Natural killer cell (primary cell): ENCODE results near the gene ZFHX3. TPM values are rescaled to one million over a fixed set of nuclear protein-coding genes. Genes with fewer than 3 reads are reported as not detected.

Experiments
- ATAC-seq, 3 donors: fragments of 150-1000 bp in 2 of 3; fragments of 200-7000 bp in 1 of 3; cut with Tn5 transposase; 1 replicate in 1 of 3; 2 replicates in 2 of 3; pipeline ENCODE4 v1.10.0; 2021; ENCODE audit warnings: mild to moderate bottlenecking in 2 of 3, moderate library complexity in 2 of 3
- DNase-seq, 2 donors: peaks; one replicate each; pipeline versions ENCODE4 v3.0.0 to v3.0.0-alpha.2; 2013 to 2021; ENCODE audit warnings: mixed read lengths in 1 of 2
- H3K27ac ChIP-seq: one replicate; pipeline ENCODE4 v1.5.1; 2013; ENCODE audit warnings: mild to moderate bottlenecking, low read length
- H3K27me3 ChIP-seq: one replicate; pipeline ENCODE4 v1.6.1; 2013; ENCODE audit warnings: low read length; ENCODE audit not compliant: control insufficient read depth, insufficient read depth
- H3K36me3 ChIP-seq: one replicate; pipeline ENCODE4 v1.6.1; 2013; ENCODE audit warnings: low read length; ENCODE audit not compliant: control insufficient read depth, insufficient read depth
- H3K4me1 ChIP-seq: one replicate; pipeline ENCODE4 v1.6.1; 2013; ENCODE audit warnings: low read length; ENCODE audit not compliant: control insufficient read depth, insufficient read depth
- H3K4me3 ChIP-seq: one replicate; pipeline ENCODE4 v1.5.1; 2013; ENCODE audit warnings: low read length
- H3K9me3 ChIP-seq: one replicate; pipeline ENCODE4 v1.6.1; 2013; ENCODE audit warnings: low read length; ENCODE audit not compliant: control insufficient read depth, insufficient read depth
- H3K27ac Mint-ChIP-seq, 2 donors: one replicate each; pipeline ENCODE4 v1.8.0; 2022; ENCODE audit warnings: mild to moderate bottlenecking in 2 of 2, mixed read lengths in 2 of 2, moderate library complexity in 1 of 2
- H3K27me3 Mint-ChIP-seq, 2 donors: one replicate each; pipeline ENCODE4 v1.8.0; 2022; ENCODE audit warnings: low read depth in 2 of 2, mixed read lengths in 2 of 2
- H3K36me3 Mint-ChIP-seq: one replicate; pipeline ENCODE4 v1.8.0; 2022; ENCODE audit warnings: mixed read lengths
- H3K4me1 Mint-ChIP-seq, 2 donors: one replicate each; pipeline ENCODE4 v1.8.0; 2022; ENCODE audit warnings: mixed read lengths in 2 of 2
- H3K4me3 Mint-ChIP-seq: one replicate; pipeline ENCODE4 v1.8.0; 2022; ENCODE audit warnings: mild to moderate bottlenecking, moderate library complexity, mixed read lengths
- H3K9me3 Mint-ChIP-seq, 2 donors: one replicate each; pipeline ENCODE4 v1.8.0; 2022; ENCODE audit warnings: mixed read lengths in 2 of 2
- CTCF ChIP-seq: fragments of 200-600 bp; IDR thresholded peaks from one replicate; pipeline ENCODE4 v1.8.0; 2022; ENCODE audit warnings: antibody characterized with exemption
- WGBS: methylation state at CpG from one replicate; pipeline ENCODE4 v1.1.7; 2013; ENCODE audit warnings: missing lambda C conversion rate; ENCODE audit not compliant: insufficient coverage; 5-methylcytosine and 5-hydroxymethylcytosine counted together
- intact Hi-C: fragments of 100-400 bp; cut with micrococcal nuclease; formaldehyde crosslinking; loops from one replicate; pipeline ENCODE4 v1.14.2; 2022
- total RNA-seq, 4 donors: library from RNA; stranded (reverse); fragments of 120-200 nt in 1 of 4; gene quantifications; one replicate each; pipeline versions ENCODE4 v1.2.3 to v1.2.4, GENCODE V29; 2013 to 2022

ZFHX3 gene
- total RNA-seq, 3 donors from 2014 or later (not counting 1 experiment from before 2014, with no cell fraction given) = 5.8 to 7.8 (median 7.5) TPM

DNA sequence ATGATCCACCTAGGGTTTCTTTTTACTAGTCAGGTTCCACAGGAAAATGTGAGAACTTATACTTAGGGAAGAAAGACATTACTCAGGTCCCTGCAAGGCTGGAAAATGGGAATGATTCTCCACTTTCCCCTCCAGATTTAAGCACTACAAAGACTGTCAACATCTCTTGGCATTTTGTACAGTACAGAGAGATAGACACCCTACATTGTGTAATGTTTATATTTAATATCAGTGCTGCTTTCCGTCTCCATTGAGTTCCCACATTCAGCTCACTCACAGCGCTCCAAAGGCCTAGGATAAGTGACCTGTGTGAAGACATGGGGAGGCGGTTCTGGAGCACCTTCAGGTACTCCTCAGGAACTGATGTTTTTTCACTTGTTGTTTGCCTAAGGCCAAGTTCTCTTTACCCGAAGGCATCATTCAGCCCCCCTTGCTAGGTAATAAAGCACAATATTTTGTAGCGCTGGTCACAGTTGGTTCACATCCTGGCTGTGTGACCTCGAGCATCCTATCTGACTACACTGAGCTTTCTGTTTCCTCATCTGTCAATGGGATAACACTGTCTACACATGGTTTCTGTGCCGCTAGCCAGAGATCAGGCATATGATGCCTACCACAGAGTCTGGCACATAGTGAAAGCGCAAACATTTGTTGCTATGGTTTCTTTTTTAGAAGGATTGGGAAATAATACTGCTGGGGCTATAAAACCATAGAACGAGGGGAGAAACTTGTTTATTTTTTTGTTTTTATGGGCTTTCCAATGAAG is 226.6 kb downstream of the ZFHX3 start:
- Mint-ChIP-seq H3K9me3 (no peaks in the 10 kb centered on the region), H3K4me1 (no peaks in the 10 kb centered on the region)
- WGBS = 93% methylated on average over 8 of the region's 9 CpGs

GRCh38 chr16:72819345-72819744 is 228.6 kb downstream of the ZFHX3 start:
- no peak overlapping the region for H3K4me3 ChIP-seq

More for the DNA sequence above, 226.6 kb downstream of the ZFHX3 start:
- DNase-seq (no peak), ATAC-seq (no peak)
- H3K36me3 ChIP-seq = no peaks in the 10 kb centered on the region
- no peaks in the 10 kb centered on the region for H3K36me3 Mint-ChIP-seq
- H3K27me3 Mint-ChIP-seq = no peaks in the 10 kb centered on the region
- intact Hi-C loops = no loop called here
- H3K27me3 ChIP-seq = no peaks in the 10 kb centered on the region
- no peak overlapping the region for H3K27ac ChIP-seq
- no peak overlapping the region for H3K27ac Mint-ChIP-seq
- H3K4me3 ChIP-seq = no peak overlapping the region
- no peak overlapping the region for H3K4me3 Mint-ChIP-seq
- no peak for TF ChIP-seq CTCF
- H3K4me1 ChIP-seq = no peaks in the 10 kb centered on the region
- H3K9me3 ChIP-seq = no peaks in the 10 kb centered on the region

DNA sequence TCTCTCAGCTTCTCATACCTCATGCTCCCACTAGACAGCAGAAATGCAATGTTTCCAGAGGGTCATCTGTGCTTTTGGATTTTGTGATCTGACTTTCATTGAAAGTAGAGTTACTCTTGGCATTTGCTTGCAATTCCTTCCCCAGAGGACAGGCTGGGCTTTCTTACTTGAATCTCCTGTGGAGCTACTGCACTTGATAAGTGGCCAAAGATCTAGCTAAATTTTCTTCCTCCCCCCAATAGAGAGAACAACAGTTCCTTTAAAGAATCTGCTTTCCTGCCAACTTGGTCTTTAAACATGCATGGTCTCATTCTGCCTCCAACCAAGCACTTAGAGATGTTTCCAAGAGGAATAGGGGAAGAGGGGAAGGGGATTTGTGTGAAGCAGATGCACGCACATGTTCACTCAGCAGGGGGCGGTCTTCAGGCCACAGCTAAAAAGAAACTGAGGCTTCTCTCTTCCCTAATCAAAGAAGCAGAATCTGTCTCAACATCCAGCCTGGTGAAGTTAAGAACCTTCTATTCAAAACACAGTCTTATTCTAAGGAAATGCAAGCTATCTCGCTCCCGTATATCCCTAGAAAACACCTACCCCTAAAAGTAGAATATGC is 229.6 kb downstream of the ZFHX3 start:
- ATAC-seq (no peak), DNase-seq (no peak)
- no peaks in the 10 kb centered on the region for H3K27me3 ChIP-seq
- no peaks in the 10 kb centered on the region for H3K9me3 Mint-ChIP-seq
- TF ChIP-seq CTCF = no peak
- no peak overlapping the region for H3K4me3 ChIP-seq
- H3K27ac ChIP-seq = no peak overlapping the region
- H3K4me3 Mint-ChIP-seq = no peak overlapping the region
- no peak overlapping the region for H3K27ac Mint-ChIP-seq
- no peaks in the 10 kb centered on the region for H3K9me3 ChIP-seq
- H3K36me3 Mint-ChIP-seq = no peaks in the 10 kb centered on the region
- peaks cover 5 to 8% of the 10 kb centered on the region in 2 donors for H3K4me1 Mint-ChIP-seq
- WGBS = 90% methylated on average over 4 of the region's 4 CpGs
- intact Hi-C loops = no loop called here
- no peaks in the 10 kb centered on the region for H3K27me3 Mint-ChIP-seq
- H3K36me3 ChIP-seq = no peaks in the 10 kb centered on the region
- H3K4me1 ChIP-seq = no peaks in the 10 kb centered on the region

More at GRCh38 chr16:72819345-72819744, 228.6 kb downstream of the ZFHX3 start:
- no peaks in the 10 kb centered on the region for H3K27me3 Mint-ChIP-seq
- Histone ChIP-seq H3K9me3 (no peaks in the 10 kb centered on the region), H3K36me3 (no peaks in the 10 kb centered on the region), H3K27me3 (no peaks in the 10 kb centered on the region), H3K27ac (no peak overlapping the region), H3K4me1 (no peaks in the 10 kb centered on the region)
- no peaks in the 10 kb centered on the region for H3K36me3 Mint-ChIP-seq
- H3K27ac Mint-ChIP-seq = no peak overlapping the region
- no peak overlapping the region for H3K4me3 Mint-ChIP-seq
- 92% methylated on average over 6 of the region's 6 CpGs for WGBS
- H3K9me3 Mint-ChIP-seq = no peaks in the 10 kb centered on the region
- TF ChIP-seq CTCF = no peak
- intact Hi-C loops = no loop called here
- no peak for ATAC-seq
- no peak for DNase-seq
- peaks cover 5% of the 10 kb centered on the region in 2 donors for H3K4me1 Mint-ChIP-seq
